Stimulated activated CD4-positive, alpha-beta T cell treated with anti-CD3 and anti-CD28 coated beads, Interleukin-4, amount 100 ng/mL, for 4 hours (primary cell): Measurements from ENCODE around the gene TAGAP.

Experiments used
- DNase-seq, 2 experiments: peaks; one replicate each; pipeline ENCODE4 v3.0.0-alpha.2; 2020

The TAGAP gene

GRCh38 chr6:159044899-159045727, at the start of gene TAGAP:
TAGAP (minus strand) TSS chr6:159044991; CDS start chr6:159044146, 845 bp downstream.
- DNase-seq: peak; percentile 65 to 91

- DNase-seq: peak in 1 of 2 experiments; percentile 54
These were observed 49.0 kb upstream of the TAGAP start for GRCh38 chr6:159093609-159094443.

GRCh38 chr6:159092631-159093030, 47.8 kb upstream of the TAGAP start:
- DNase-seq: no peak

GRCh38 chr6:159090530-159091480, 46.0 kb upstream of the TAGAP start:
- DNase-seq: no peak

GRCh38 chr6:159089909-159090308, 45.1 kb upstream of the TAGAP start:
- DNase-seq: no peak

GRCh38 chr6:159089443-159089842, 44.7 kb upstream of the TAGAP start:
- DNase-seq: no peak

GRCh38 chr6:159086033-159086618, 41.3 kb upstream of the TAGAP start:
- no peak for DNase-seq

GRCh38 chr6:159085396-159085895, 40.7 kb upstream of the TAGAP start:
- no peak for DNase-seq

GRCh38 chr6:159084493-159085091, 39.8 kb upstream of the TAGAP start:
- DNase-seq: no peak

GRCh38 chr6:159083146-159083545, 38.4 kb upstream of the TAGAP start:
- DNase-seq: no peak

GRCh38 chr6:159082039-159082815, 37.4 kb upstream of the TAGAP start:
- no peak for DNase-seq

- DNase-seq: no peak
These were observed 35.6 kb upstream of the TAGAP start for GRCh38 chr6:159080217-159080976.

GRCh38 chr6:159079367-159079766, 34.6 kb upstream of the TAGAP start:
- DNase-seq: no peak

- DNase-seq: peak; percentile 32 to 51
These were observed 32.3 kb upstream of the TAGAP start for GRCh38 chr6:159077123-159077522.

- DNase-seq: no peak
These were observed 30.9 kb upstream of the TAGAP start for GRCh38 chr6:159075506-159076228.

GRCh38 chr6:159074876-159075275, 30.1 kb upstream of the TAGAP start:
- no peak for DNase-seq

- no peak for DNase-seq
These were observed 29.4 kb upstream of the TAGAP start for GRCh38 chr6:159074120-159074684.

- DNase-seq: no peak
These were observed 27.3 kb upstream of the TAGAP start for GRCh38 chr6:159071843-159072769.
